ENCODE data around the gene DSTN. TPM values are rescaled to one million over a fixed set of nuclear protein-coding genes. Genes with fewer than 3 reads are reported as not detected.

The DSTN gene
- total RNA-seq, 1 experiment from 2014 or later, result 110 TPM

GRCh38 chr20:17629678-17630089, 59.8 kb downstream of the DSTN start:
- Mint-ChIP-seq H3K9me3 (ENCODE audit: low read depth, unreplicated experiment) (no peaks in the 10 kb centered on the region), H3K4me1 (ENCODE audit: low read depth, unreplicated experiment) (no peaks in the 10 kb centered on the region), H3K27me3 (ENCODE audit: unreplicated experiment) (no peaks in the 10 kb centered on the region), H3K4me3 (ENCODE audit: low read depth, unreplicated experiment) (no peak overlapping the region), H3K36me3 (ENCODE audit: insufficient read depth, unreplicated experiment) (peaks cover 10% of the 10 kb centered on the region), H3K27ac (ENCODE audit: unreplicated experiment) (no peak overlapping the region)
- CTCF ChIA-PET, result no interaction called here
- DNase-seq, result no peak
- intact Hi-C loops (cut with micrococcal nuclease; ENCODE audit: unreplicated experiment), result no loop called here
- no TSS peak for BruUV-seq (replicated peaks)
- TF ChIP-seq, protein P1, sequence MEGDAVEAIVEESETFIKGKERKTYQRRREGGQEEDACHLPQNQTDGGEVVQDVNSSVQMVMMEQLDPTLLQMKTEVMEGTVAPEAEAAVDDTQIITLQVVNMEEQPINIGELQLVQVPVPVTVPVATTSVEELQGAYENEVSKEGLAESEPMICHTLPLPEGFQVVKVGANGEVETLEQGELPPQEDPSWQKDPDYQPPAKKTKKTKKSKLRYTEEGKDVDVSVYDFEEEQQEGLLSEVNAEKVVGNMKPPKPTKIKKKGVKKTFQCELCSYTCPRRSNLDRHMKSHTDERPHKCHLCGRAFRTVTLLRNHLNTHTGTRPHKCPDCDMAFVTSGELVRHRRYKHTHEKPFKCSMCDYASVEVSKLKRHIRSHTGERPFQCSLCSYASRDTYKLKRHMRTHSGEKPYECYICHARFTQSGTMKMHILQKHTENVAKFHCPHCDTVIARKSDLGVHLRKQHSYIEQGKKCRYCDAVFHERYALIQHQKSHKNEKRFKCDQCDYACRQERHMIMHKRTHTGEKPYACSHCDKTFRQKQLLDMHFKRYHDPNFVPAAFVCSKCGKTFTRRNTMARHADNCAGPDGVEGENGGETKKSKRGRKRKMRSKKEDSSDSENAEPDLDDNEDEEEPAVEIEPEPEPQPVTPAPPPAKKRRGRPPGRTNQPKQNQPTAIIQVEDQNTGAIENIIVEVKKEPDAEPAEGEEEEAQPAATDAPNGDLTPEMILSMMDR (IDR thresholded peaks at IDR 0.05; ENCODE audit: unreplicated experiment), result no peak

DNA sequence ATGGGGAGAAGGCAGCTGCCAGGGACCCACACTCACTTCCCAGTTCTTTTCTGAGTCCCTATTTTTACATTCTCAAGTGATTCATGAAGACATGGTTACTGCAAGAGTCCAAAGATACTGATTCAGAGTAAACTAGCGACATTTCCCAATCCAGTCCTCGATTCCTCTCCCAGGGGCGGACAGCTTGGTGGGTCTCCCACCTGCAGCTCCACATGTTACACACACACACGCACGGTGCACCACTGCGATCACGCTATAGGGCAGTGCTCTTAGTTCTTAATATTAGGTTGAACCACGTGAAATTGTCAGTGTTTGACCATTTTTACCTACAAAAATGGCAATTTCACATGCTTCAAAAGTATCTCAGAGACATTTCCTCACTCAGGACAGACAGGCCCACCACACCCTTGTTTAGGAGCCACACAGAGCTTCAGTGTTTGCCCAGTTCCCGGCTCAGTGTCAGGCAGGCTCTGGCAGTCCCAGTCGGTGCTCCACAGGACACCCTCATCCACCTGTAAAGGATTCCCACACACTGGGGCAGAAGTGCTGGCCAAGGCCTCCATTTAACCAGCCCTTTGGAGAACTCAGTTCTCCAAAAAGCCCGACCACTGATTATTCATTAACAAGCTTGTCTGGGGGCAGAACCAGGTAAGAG, 60.4 kb downstream of the DSTN start:
- H3K27ac Mint-ChIP-seq (ENCODE audit: unreplicated experiment), result no peak overlapping the region

GRCh38 chr20:17630806-17631195, 60.9 kb downstream of the DSTN start:
- no TSS peak for BruUV-seq (replicated peaks)
- CTCF ChIA-PET, result no interaction called here
- Mint-ChIP-seq H3K27ac (ENCODE audit: unreplicated experiment) (no peak overlapping the region), H3K9me3 (ENCODE audit: low read depth, unreplicated experiment) (no peaks in the 10 kb centered on the region), H3K27me3 (ENCODE audit: unreplicated experiment) (no peaks in the 10 kb centered on the region), H3K4me1 (ENCODE audit: low read depth, unreplicated experiment) (no peaks in the 10 kb centered on the region), H3K4me3 (ENCODE audit: low read depth, unreplicated experiment) (no peak overlapping the region), H3K36me3 (ENCODE audit: insufficient read depth, unreplicated experiment) (peaks cover 10% of the 10 kb centered on the region)
- TF ChIP-seq, protein P1 (IDR thresholded peaks at IDR 0.05; ENCODE audit: unreplicated experiment), result no peak
- intact Hi-C loops (cut with micrococcal nuclease; ENCODE audit: unreplicated experiment), result no loop called here
- DNase-seq, result no peak

More for the DNA sequence above, 60.4 kb downstream of the DSTN start:
- Mint-ChIP-seq H3K27me3 (ENCODE audit: unreplicated experiment) (no peaks in the 10 kb centered on the region), H3K36me3 (ENCODE audit: insufficient read depth, unreplicated experiment) (peaks cover 10% of the 10 kb centered on the region), H3K9me3 (ENCODE audit: low read depth, unreplicated experiment) (no peaks in the 10 kb centered on the region), H3K4me3 (ENCODE audit: low read depth, unreplicated experiment) (no peak overlapping the region), H3K4me1 (ENCODE audit: low read depth, unreplicated experiment) (no peaks in the 10 kb centered on the region)
- CTCF ChIA-PET, result no interaction called here
- BruUV-seq (replicated peaks), result no TSS peak
- DNase-seq, result no peak
- TF ChIP-seq, protein P1 (IDR thresholded peaks at IDR 0.05; ENCODE audit: unreplicated experiment), result no peak
- intact Hi-C loops (cut with micrococcal nuclease; ENCODE audit: unreplicated experiment), result no loop called here

- intact Hi-C loops (cut with micrococcal nuclease; ENCODE audit: unreplicated experiment), result no loop called here
- Mint-ChIP-seq H3K9me3 (ENCODE audit: low read depth, unreplicated experiment) (no peaks in the 10 kb centered on the region), H3K4me1 (ENCODE audit: low read depth, unreplicated experiment) (no peaks in the 10 kb centered on the region), H3K27me3 (ENCODE audit: unreplicated experiment) (no peaks in the 10 kb centered on the region), H3K27ac (ENCODE audit: unreplicated experiment) (no peak overlapping the region), H3K4me3 (ENCODE audit: low read depth, unreplicated experiment) (no peak overlapping the region), H3K36me3 (ENCODE audit: insufficient read depth, unreplicated experiment) (peaks cover 5% of the 10 kb centered on the region)
- BruUV-seq (replicated peaks), result no TSS peak
- DNase-seq, result no peak
- CTCF ChIA-PET, result no interaction called here
- TF ChIP-seq, protein P1 (IDR thresholded peaks at IDR 0.05; ENCODE audit: unreplicated experiment), result no peak
Measured at GRCh38 chr20:17631576-17632319, 61.9 kb downstream of the DSTN start.
